Measurements from ENCODE around the gene FN3KRP.
A peak's percentile ranks its signal among the peaks of the same experiment; 100 is the strongest.

Gene FN3KRP

DNA sequence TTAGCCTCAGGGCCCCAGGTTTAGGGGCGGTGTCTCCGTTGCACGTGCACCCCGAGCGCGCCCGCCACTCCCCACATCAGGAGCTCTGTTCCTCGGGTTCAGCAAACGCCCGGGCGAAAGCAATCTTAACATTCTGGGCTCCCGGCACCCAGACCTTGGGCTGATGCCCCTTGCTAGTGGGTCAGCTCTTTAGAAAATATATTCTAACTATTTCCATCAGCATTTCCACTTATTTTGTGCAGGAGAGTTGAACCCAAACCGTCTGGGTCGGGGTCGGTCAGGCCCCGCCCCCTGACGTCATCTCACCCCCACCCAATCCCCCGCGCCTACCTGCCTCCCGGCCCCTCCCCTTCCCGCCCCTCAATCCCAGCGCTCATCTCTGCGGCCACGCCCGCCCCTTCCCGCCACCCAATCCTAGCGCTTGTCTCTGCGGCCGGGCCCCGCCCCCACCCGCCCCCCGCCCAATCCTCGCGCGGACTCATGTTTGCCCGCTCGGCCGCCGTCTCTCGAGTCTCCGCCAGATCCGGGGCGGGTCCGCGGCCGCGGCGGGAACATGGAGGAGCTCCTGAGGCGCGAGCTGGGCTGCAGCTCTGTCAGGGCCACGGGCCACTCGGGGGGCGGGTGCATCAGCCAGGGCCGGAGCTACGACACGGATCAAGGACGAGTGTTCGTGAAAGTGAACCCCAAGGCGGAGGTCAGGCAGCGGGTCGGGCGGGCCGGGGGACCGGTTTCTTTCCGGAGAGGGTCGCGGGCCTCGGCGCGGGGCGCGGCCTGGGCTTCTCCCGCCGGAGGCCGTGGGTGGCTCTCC lies at the start of gene FN3KRP:
Gene FN3KRP, plus strand, starts transcription at position 504 of the 808 bp plus-strand sequence. Its CDS starts 50 bp downstream, at position 554.
- DNase-seq (ENCODE audit: low read depth), result peak; percentile 65
- H3K4me3 ChIP-seq (ENCODE audit: low read depth, low read length), result peak within 1 kb of the TSS; percentile 69

DNA sequence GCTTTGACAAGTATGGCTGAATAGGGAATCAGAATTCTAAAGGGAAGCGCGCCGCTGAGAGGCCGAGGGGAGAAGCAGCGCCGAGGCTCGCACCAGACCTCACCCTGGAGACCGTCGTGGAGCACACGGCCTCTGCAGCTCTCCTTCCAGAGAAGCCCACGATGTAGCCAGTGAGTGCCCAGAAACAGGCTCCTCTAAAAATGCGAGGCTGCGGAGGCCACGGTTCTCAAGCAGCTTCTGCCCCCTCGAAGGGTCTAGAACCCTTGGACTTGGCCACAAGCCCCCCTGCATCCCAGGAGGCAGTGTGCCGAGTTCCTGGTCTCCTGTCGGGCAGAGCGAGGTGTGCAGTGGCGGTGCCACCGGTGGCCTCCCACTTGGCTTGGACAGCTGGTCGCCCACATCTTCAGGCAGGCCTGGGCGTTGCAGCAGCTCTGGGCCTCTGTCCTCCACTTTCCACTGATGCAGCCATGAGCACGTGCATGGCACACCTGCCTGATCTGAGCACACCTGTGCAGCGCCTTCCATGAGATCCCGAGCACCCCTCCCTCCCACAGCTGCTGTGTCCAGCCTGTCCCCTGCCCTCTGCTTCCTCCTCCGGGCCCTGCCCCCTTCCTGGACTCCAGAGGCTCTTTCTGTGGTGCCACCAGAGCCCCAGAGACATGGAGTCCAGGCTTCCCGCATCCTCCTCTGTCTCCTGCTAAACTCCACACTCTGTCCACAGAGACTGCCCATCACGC lies 49.4 kb upstream of the FN3KRP start:
- no peak for DNase-seq (ENCODE audit: low read depth)
- H3K4me3 ChIP-seq (ENCODE audit: low read depth, low read length), result no peak overlapping the region

DNA sequence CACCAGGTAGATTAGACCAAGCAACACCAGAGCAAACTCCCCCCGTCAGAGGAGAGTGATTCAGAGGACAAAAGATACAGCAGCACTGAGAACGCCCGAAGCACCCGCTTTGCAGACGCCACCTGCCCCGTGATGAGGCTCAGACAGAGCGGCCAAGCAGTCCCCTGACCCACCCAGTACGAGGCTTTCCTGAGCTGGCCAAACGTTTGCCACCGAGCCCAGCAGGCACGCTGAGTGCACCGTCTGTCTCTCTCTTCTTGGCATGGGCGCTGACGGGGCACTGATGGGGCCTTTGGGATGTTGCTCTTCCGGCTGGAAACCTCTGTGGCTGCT lies 48.9 kb upstream of the FN3KRP start:
- DNase-seq (ENCODE audit: low read depth), result no peak
- H3K4me3 ChIP-seq (ENCODE audit: low read depth, low read length), result no peak overlapping the region

DNA sequence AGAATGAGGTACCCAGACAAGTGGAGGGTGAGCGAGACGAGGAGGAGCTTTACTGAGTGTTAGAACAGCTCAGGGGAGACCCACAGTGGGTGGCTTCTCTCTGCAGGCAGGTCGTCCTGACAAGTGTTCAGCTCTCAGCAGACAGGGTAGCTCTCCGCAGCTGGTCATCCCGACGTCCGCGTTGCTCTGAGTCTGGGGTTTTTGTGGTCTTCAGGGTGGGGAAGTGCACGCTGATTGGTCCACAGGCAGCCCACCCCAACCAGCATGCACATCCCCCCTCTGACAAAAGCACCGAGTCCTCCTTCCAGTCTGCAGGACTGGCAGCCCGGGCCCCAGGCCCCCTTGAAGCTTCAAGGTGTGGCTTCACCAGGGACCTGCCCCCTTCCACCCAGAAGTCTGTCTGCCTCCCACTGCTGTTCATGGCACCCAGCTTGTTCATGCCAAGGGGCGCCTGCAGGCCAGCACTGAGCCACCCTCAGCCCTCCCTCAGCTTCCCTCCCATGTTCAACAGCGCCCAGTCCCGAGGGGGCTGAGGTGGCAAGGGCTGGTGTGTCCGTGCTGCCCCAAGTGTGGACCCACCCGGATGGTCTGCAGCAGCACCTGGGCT lies 48.4 kb upstream of the FN3KRP start:
- no peak overlapping the region for H3K4me3 ChIP-seq (ENCODE audit: low read depth, low read length)
- no peak for DNase-seq (ENCODE audit: low read depth)

DNA sequence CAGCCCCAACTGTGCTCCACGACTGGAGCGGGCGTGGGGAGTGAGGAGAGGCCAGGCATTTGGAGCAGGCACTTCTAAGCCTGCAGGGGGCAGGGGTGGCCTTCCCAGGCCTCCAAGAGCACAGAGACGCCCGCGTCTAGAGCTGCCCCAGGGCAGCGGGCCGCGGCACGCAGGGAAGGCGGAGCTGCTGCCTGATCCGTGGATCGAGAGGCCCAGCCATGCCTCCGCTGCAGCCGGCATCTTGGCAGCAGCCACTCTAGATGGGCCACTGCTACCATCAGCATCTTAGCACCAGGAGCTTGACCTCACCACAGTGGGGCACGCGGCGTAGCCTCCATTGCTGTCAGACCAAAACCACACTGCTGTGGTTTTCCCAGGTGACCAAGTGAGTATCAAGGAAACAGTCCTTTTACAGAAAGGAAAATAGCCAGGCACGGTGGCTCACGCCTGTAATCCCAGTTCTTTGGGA lies 47.8 kb upstream of the FN3KRP start:
- no peak overlapping the region for H3K4me3 ChIP-seq (ENCODE audit: low read depth, low read length)
- peak; percentile 11 for DNase-seq (ENCODE audit: low read depth)

DNA sequence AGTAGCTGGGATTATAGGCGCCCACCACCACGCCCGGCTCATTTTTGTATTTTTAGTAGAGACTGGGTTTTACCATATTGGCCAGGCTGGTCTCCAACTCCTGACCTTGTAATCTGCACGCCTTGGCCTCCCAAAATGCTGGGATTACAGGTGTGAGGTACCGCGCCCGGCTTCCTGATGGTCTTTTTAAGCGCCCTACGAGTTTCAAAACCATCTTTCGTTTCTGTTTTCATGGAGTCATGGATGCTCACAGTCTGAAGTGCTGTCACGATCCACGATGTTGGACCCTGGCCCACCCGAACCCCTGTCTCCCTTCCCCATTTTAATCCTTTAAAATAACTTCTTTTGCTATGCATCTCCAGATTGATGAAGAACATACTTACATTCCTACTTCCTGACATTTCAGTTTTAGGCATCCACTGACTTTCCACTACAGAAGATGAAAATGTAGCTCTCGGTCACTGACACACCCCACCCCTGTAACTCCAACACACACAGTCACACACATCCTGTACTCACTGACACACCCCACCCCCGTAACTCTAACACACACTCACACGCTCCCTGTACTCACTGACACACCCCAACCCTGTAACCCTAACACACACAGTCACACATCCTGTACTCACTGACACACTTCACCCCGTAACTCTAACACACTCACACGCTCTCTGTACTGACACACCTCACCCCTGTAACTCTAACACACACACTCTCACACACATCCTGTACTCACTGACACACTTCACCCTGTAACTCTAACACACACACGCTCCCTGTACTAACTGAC lies 45.6 kb upstream of the FN3KRP start:
- H3K4me3 ChIP-seq (ENCODE audit: low read depth, low read length), result no peak overlapping the region
- DNase-seq (ENCODE audit: low read depth), result no peak

DNA sequence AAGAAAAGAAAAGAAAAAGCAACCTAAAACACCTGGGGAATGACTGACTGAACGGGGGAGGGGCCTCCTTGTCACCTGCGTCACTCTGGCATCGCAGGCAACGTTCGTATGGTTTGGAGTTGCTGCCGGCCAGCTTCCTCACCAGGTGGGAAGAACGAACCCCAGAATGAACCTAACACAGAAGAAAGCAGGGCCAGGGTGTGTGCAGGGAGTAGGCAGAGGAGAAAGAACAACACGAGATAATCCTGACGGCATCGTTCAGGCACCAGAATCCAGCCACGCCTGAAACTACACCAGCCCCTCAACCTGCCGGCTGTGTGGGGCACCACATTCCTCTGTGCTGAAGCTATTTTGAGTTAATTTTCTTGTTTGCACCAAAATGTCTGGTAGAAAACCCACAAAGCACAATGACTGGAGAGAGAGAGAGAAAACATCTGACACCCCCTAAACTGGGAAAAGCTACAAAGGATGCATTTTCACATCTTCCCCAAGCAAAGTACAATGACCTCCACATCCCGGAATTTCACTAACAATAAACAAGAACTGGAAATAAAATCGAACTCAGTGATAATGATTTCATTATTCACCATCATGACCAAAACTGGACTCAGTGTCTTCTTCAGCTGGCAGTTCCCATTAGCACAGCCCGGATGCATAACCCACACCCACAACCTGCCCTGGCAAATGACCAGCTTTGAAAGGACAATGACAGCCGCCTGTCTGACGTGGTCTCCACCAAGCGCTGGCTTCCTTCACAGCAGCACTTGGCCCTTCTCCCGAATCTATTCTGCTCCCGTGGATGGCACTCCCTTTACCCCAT lies 41.6 kb upstream of the FN3KRP start:
- no peak for DNase-seq (ENCODE audit: low read depth)
- H3K4me3 ChIP-seq (ENCODE audit: low read depth, low read length), result no peak overlapping the region

DNA sequence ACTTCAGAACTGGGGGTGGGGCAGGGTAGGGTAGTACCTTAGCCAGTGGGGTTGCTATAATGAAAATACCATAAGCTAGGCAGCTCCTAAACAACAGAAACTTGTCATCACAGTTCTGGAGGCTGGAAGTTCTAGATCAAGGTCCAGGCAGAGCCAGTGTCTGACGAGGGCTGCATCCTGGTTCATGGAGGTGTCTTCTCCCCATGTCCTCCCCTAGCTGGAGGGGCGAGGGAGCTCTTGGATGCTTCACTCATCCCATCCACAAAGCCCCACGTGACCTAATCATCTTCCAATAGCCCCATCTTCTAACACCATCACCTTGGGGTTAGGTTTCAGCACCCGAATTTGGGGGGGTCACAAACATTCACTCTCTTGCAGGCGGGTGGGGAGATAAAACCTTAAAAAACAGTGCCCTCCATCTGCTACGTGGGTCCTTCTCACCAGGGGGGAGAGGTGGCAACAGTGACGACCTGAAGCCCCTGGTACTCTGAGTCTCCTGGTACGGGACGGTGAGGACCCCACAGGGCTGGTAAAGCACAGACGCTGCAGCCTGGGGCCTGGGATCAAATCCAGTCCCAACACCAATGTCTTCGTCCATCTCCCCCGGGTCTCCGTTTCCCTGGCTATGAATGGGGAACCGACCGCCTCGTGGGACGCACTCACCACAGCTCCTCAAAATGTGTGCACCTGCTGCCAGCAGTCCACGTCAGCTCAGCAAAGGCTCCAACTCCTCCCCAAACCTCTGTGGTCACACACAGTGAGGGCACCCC lies 40.8 kb upstream of the FN3KRP start:
- no peak for DNase-seq (ENCODE audit: low read depth)
- no peak overlapping the region for H3K4me3 ChIP-seq (ENCODE audit: low read depth, low read length)

DNA sequence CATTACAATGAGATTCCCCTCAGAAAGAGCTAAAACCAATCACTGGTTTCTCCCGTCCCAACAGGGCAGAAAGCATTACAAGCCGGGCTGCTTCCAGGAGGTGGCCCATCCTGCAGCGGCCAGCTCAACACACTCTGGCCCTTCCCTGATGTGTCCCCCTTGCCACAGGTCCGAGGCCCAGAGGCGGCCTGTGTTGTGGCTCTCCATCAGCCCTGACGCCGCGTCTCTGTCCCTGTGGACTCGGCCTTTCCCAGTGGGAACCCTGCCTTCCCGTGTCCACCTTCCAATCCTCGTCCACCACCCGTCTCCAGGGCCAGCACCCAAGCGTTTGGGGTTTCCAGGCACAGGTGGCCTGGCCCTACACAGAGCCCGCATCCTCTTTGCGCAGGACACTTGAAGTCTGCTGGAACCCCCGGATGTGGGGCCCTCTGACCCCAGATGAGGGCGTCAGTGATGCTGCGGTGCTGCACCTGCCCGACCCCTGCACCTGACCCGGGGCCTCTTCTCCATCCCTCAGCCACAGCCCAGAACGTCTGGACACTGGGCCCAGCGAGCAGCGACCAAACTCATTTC lies 39.1 kb upstream of the FN3KRP start:
- no peak for DNase-seq (ENCODE audit: low read depth)
- H3K4me3 ChIP-seq (ENCODE audit: low read depth, low read length), result no peak overlapping the region

GRCh38 chr17:82678265-82678891 lies 38.1 kb upstream of the FN3KRP start:
- H3K4me3 ChIP-seq (ENCODE audit: low read depth, low read length), result no peak overlapping the region
- DNase-seq (ENCODE audit: low read depth), result no peak

GRCh38 chr17:82679586-82680465 lies 36.7 kb upstream of the FN3KRP start:
- no peak overlapping the region for H3K4me3 ChIP-seq (ENCODE audit: low read depth, low read length)
- DNase-seq (ENCODE audit: low read depth), result no peak

DNA sequence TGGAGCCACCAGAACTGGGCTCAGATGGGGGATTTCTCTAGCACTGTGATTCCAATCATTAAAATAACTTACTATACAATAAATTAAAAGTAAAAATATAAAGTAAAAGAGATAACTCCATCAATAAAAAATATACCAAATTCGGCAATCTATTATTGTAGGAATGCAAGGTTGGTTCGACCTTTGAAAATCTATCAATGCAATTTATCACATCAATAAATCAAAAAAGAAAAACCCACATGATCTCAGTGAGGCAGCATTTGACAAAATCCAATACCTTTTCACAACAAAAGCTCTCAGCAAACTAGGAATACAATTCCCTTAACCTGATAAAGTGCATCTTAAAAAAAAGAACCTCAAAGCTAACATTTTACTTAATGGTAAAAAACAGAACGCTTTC lies 35.0 kb upstream of the FN3KRP start:
- no peak for DNase-seq (ENCODE audit: low read depth)
- H3K4me3 ChIP-seq (ENCODE audit: low read depth, low read length), result no peak overlapping the region

GRCh38 chr17:82683534-82683933 lies 33.0 kb upstream of the FN3KRP start:
- no peak overlapping the region for H3K4me3 ChIP-seq (ENCODE audit: low read depth, low read length)
- no peak for DNase-seq (ENCODE audit: low read depth)

DNA sequence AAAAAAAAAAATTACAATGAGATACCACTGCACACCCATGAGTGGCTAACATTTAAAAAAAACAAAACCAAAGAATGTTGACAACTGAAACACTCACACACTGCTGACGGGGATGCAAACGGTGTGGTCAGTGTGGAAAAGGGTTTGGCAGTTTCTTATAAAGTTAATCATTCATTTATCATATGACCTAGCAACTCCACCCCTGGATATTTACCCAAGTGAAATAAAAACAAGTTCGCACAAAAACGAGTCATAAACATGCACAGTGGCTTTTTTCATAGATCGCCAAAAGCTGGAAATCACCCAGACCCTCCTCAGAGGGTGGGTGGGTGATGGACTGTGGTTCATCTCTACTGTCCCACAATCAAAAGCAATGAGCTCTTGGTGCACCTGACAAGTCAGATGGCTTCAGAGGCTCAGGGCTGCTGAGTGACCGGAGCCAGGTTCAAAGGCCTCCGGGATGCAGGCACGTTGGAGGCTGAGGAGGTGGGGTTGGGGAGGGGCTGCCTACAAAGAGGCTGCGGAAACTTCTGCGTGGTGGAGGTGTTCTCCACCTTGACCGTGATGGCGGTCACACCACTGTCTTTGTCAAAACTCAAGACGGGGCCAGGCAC lies 32.2 kb upstream of the FN3KRP start:
- DNase-seq (ENCODE audit: low read depth), result no peak
- no peak overlapping the region for H3K4me3 ChIP-seq (ENCODE audit: low read depth, low read length)

- no peak for DNase-seq (ENCODE audit: low read depth)
- no peak overlapping the region for H3K4me3 ChIP-seq (ENCODE audit: low read depth, low read length)
These were observed 31.2 kb upstream of the FN3KRP start for GRCh38 chr17:82685291-82685690.

Measured in skeletal muscle cell (primary cell).